Subcutaneous adipose tissue (tissue), 4 donors: ENCODE measurements around the gene SLC16A10. TPM values are rescaled to one million over a fixed set of nuclear protein-coding genes. Genes with fewer than 3 reads are reported as not detected.

Experiments
- total RNA-seq, 4 donors: library from RNA; depleted of rRNA; stranded (reverse); fragments of >200 nt; gene quantifications; one replicate each; pipeline ENCODE4 v1.1.0, GENCODE V29; 2016
- TF ChIP-seq, protein P1 (sequence below): fragments of 450-650 bp; IDR thresholded peaks from one replicate; pipeline ENCODE4 v1.5.1; 2016; ENCODE audit warnings: low read depth, mild to moderate bottlenecking, control low read depth, antibody characterized with exemption, moderate library complexity

The SLC16A10 gene
- total RNA-seq, 4 donors from 2014 or later = 2.9 to 54.6 (median 5.8) TPM

DNA sequence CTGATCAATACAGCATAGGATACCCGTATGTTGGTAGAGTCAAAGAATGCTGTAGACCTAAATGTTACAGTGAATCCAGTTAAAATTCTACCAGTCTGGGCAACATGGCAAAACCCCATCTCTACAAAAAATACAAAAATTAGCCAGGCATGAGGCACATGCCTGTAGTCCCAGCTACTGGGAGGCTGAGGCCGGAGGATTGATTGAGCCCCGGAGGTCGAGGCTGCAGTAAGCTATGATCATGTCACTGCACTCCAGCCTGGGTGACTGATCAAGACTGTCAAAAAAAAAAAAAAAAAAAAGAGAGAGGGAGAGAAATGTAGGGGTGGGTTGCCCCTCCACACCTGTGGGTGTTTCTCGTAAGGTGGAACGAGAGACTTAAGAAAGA is 167.5 kb downstream of the SLC16A10 start:
- TF ChIP-seq, protein P1, sequence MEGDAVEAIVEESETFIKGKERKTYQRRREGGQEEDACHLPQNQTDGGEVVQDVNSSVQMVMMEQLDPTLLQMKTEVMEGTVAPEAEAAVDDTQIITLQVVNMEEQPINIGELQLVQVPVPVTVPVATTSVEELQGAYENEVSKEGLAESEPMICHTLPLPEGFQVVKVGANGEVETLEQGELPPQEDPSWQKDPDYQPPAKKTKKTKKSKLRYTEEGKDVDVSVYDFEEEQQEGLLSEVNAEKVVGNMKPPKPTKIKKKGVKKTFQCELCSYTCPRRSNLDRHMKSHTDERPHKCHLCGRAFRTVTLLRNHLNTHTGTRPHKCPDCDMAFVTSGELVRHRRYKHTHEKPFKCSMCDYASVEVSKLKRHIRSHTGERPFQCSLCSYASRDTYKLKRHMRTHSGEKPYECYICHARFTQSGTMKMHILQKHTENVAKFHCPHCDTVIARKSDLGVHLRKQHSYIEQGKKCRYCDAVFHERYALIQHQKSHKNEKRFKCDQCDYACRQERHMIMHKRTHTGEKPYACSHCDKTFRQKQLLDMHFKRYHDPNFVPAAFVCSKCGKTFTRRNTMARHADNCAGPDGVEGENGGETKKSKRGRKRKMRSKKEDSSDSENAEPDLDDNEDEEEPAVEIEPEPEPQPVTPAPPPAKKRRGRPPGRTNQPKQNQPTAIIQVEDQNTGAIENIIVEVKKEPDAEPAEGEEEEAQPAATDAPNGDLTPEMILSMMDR = no peak

- TF ChIP-seq, protein P1 = no peak
These were observed 169.3 kb downstream of the SLC16A10 start for GRCh38 chr6:111256646-111257045.

DNA sequence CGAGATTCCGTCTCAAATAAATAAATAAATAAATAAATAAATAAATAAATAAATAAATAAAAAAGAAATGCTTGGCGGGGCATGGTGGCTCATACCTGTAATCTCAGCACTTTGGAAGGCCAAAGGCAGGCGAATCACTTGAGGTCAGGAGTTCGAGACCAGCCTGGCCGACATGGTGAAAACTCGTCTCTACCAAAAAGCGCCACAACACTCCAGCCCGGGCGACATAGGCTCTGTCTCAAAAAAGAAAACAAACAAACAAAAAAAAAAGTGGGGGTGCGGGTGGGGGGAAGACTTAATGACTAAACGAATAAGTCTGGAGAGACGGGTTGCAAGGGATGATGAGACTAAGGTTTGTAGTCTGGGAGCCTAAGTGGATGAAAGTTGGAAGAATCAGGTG is 170.7 kb downstream of the SLC16A10 start:
- TF ChIP-seq, protein P1 = no peak

DNA sequence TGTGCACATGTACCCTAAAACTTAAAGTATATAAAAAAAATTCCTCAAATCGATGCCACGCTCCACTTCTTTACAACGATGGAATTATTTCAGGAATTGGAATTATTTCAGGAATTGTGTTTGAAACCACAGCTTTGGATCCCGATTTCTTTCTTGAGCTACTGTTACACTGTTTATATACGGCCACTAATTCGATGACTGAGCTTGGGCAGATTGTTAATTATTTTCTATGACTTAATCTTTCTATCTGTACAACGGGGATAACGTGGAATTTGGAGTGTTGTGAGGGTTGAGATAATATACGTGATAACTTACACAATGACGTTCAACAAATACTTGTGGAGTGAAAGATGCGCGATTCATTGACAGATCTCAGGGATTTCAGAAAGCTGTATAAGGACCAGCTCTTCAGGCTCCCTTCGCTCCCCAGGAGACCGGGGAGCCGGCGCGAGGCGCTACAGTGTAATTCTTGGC is 171.3 kb downstream of the SLC16A10 start:
- TF ChIP-seq, protein P1 = no peak

GRCh38 chr6:111259089-111259831 is 172.0 kb downstream of the SLC16A10 start:
- TF ChIP-seq, protein P1 = no peak

DNA sequence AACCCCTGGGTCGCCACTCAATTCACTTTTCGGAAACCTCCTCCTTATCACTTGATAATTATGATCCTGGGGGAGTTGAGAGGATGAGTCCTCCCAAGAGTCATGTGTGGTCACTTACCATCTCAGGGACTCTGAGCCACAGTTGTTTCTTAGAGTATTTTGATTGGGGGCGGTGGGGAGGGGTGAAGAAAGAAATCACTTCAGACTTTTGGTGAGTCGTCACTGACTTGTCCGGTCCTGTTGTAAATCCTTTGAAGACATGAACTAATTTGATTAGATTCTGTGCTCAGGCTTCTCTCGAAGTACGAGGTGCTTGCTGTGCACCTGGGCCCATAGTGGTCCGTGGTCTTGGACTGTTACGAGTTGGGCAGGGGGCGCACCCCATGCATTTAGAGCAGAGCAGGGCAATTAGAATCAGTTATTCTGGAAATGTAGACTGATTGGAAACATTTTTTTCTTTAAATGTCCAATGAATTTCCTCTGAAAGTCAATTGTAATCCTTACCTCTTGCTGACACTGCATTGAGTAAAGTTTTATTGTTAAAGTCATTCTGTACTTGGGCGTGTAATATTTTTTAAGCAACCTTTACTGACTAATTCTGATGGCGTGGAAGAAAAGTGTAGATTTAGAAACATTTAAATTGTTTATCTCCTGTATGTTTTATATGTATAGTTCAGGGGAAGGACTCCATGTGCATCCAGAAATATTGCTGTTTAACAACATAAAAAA is 173.4 kb downstream of the SLC16A10 start:
- TF ChIP-seq, protein P1 = no peak

DNA sequence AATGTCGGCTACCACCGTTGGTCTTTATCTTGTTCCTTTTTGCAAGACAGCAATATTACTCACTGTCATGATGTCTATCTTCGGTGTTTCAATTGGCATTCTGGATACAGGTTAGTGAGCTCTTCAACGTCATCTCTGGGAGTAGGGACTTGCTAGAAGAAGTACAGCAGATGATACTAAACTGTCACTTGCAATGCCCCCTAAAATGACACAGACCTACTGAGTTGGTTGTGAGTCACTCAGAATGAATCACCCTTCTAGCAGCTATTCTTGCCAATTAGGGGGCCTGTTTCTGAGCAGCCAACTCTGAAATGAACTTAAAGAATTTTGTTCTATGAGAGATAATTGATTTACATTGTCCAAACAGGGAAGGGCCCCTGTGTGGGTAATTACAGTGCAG is 176.5 kb downstream of the SLC16A10 start:
- TF ChIP-seq, protein P1 = no peak
